Coronary artery (tissue), 2 donors: ENCODE measurements around the gene ANGPTL4.

ENCODE experiments used
- DNase-seq: peaks from one replicate; pipeline ENCODE4 v3.0.0-alpha.2; 2017; ENCODE audit warnings: low spot score
- H3K27ac ChIP-seq, 2 donors: fragments of 200-600 bp; sonication (generic); one replicate each; pipeline ENCODE4 v1.5.1; 2016 to 2019
- H3K4me3 ChIP-seq: fragments of 200-600 bp; sonication (generic); 2 replicates; pipeline ENCODE4 v1.5.1; 2016; ENCODE audit warnings: mild to moderate bottlenecking, moderate library complexity
- TF ChIP-seq, protein P1 (sequence below): fragments of 200-600 bp; sonication (generic); IDR thresholded peaks from one replicate; pipeline ENCODE4 v1.5.1; 2019; ENCODE audit warnings: antibody characterized with exemption

Gene ANGPTL4

GRCh38 chr19:8392017-8392591 lies 28.1 kb downstream of the ANGPTL4 start:
- Histone ChIP-seq H3K27ac (peak overlapping the region; percentile 47 to 100), H3K4me3 (peak overlapping the region; percentile 92)
- TF ChIP-seq, protein P1, sequence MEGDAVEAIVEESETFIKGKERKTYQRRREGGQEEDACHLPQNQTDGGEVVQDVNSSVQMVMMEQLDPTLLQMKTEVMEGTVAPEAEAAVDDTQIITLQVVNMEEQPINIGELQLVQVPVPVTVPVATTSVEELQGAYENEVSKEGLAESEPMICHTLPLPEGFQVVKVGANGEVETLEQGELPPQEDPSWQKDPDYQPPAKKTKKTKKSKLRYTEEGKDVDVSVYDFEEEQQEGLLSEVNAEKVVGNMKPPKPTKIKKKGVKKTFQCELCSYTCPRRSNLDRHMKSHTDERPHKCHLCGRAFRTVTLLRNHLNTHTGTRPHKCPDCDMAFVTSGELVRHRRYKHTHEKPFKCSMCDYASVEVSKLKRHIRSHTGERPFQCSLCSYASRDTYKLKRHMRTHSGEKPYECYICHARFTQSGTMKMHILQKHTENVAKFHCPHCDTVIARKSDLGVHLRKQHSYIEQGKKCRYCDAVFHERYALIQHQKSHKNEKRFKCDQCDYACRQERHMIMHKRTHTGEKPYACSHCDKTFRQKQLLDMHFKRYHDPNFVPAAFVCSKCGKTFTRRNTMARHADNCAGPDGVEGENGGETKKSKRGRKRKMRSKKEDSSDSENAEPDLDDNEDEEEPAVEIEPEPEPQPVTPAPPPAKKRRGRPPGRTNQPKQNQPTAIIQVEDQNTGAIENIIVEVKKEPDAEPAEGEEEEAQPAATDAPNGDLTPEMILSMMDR = no peak
- DNase-seq = no peak

DNA sequence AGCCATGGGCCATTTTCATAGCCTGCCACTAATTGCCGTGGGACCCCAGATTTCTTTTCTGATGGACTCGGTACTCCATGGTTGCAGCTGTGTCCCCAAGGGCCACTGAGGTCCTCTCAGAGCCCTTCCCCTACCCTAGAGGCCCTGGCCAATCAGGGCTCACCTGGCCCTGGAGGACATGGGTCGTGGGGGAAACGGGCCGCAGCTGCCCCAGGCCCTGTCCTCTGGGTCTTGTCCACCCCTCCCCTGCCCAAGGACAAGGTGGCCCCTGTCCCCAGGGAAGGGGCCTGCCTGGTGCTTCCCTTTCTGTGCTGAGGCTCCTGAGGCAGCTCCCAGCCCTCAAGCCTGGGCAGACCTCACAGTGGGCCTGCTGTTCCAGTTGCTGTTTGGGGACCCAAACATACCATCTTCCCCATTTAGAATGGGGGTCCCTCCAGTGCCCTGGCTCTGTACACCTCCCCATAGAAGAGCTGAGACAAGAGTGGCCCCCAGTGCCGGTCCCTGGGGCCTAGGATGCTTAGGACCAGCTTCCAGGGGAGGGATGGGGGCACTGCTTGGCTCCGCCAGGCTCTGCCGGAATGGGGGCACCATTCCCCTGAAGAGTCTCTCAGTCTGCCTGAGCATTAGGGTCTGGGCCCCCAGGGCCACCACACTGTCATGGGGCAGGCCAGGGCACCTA lies 29.4 kb downstream of the ANGPTL4 start:
- no peak overlapping the region for H3K4me3 ChIP-seq
- peak overlapping the region; percentile 21 to 100 for H3K27ac ChIP-seq
- DNase-seq = no peak
- TF ChIP-seq, protein P1 = no peak

- H3K27ac ChIP-seq = peak overlapping the region; percentile 21 to 100
- no peak for DNase-seq
- TF ChIP-seq, protein P1 = no peak
- H3K4me3 ChIP-seq = no peak overlapping the region
Observed at GRCh38 chr19:8393871-8394250, 29.9 kb downstream of the ANGPTL4 start.

GRCh38 chr19:8395621-8396082 lies 31.7 kb downstream of the ANGPTL4 start:
- no peak for DNase-seq
- H3K27ac ChIP-seq = peak overlapping the region in 1 of 2 donors; percentile 41
- TF ChIP-seq, protein P1 = no peak

DNA sequence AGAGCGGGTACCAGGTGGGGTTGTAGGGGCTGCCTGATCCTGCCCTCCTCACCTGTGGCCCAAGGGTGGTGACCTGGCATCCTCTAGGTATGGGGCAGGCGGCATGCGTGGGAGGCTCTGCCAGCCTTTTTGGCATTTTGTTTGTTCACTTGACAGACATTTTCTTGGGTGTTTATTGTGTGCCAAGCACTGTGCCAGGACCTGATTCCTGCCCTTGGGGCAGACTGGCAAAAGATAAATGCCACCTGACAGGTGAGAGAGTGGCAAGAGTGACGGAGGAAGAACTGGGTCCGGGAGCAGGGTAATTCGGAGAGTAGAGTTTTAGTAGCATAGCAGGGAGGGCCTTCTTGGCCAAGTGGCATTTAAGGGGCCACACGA lies 32.2 kb downstream of the ANGPTL4 start:
- no peak overlapping the region for H3K4me3 ChIP-seq

More at GRCh38 chr19:8395621-8396082, 31.7 kb downstream of the ANGPTL4 start:
- H3K4me3 ChIP-seq = no peak overlapping the region

DNA sequence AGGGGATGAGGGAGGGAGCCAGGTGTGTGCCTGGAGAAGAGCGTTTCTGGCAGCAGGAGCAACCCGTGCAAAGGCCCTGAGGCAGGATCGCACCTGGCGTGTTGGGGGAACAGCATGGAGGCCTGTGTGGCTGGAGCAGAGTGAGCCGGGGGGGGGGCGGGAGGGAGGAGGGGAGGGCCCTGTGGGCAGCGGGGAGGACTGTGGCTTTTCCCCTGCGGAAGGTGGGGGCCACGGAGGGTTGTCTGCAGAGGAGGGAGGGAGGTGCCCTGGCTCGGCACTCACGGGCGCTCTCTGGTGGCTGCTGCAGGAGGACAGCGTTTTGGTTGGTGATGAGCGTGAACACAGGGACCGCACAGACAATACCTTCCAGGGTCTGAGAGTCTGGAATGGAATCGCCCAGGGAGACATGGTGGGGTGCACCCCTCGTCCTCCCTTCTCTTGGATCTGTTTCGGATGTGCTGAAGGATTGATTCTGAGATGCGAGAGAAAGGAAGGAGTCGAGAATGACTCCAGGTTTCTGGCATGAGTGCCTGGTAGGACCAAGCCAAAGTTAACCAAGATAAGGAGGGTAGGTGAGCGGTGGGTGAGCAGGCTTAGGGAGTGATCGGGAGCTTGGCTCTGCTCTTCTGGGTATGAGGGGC lies 32.7 kb downstream of the ANGPTL4 start:
- peak overlapping the region in 1 of 2 donors; percentile 22 for H3K27ac ChIP-seq
- TF ChIP-seq, protein P1 = peak; percentile 28
- no peak overlapping the region for H3K4me3 ChIP-seq
- DNase-seq = no peak

More for the DNA sequence above, 32.2 kb downstream of the ANGPTL4 start:
- H3K27ac ChIP-seq = peak overlapping the region in 1 of 2 donors; percentile 22
- DNase-seq = no peak
- TF ChIP-seq, protein P1 = no peak
